Stimulated activated CD8-positive, alpha-beta memory T cell treated with anti-CD3 and anti-CD28 coated beads, Interleukin-15, amount 100 ng/mL, for 48 hours (primary cell): Measurements from ENCODE around the gene HEMK1.
A peak's percentile ranks its signal among the peaks of the same experiment; 100 is the strongest.

Experiments used
- DNase-seq, 2 donors: peaks; one replicate each; pipeline ENCODE4 v3.0.0-alpha.2; 2020; ENCODE audit warnings: low read depth in 2 of 2

HEMK1 gene

GRCh38 chr3:50574444-50574831 lies 5.1 kb downstream of the HEMK1 start:
- DNase-seq, result peak; percentile 42 to 60

- no peak for DNase-seq
Observed at GRCh38 chr3:50575372-50575771, 6.0 kb downstream of the HEMK1 start.

- no peak for DNase-seq
Observed at GRCh38 chr3:50577348-50577747, 8.0 kb downstream of the HEMK1 start.

- no peak for DNase-seq
Observed at GRCh38 chr3:50580683-50581458, 11.5 kb downstream of the HEMK1 start.

GRCh38 chr3:50581459-50581842 lies 12.1 kb downstream of the HEMK1 start:
- no peak for DNase-seq

- no peak for DNase-seq
Observed at GRCh38 chr3:50582083-50582482, 12.8 kb downstream of the HEMK1 start.

GRCh38 chr3:50583897-50584296 lies 14.6 kb downstream of the HEMK1 start:
- DNase-seq, result no peak

- DNase-seq, result no peak
Observed at GRCh38 chr3:50584391-50584790, 15.1 kb downstream of the HEMK1 start.

- DNase-seq, result peak in 1 of 2 donors; percentile 66
Observed at GRCh38 chr3:50585919-50586762, 16.8 kb downstream of the HEMK1 start.

- DNase-seq, result no peak
Observed at GRCh38 chr3:50586763-50587070, 17.4 kb downstream of the HEMK1 start.

- DNase-seq, result no peak
Observed at GRCh38 chr3:50587373-50587772, 18.1 kb downstream of the HEMK1 start.

GRCh38 chr3:50587806-50588758 lies 18.8 kb downstream of the HEMK1 start:
- DNase-seq, result peak; percentile 86 to 92

- DNase-seq, result no peak
Observed at GRCh38 chr3:50588759-50589433, 19.6 kb downstream of the HEMK1 start.

- no peak for DNase-seq
Observed at GRCh38 chr3:50591196-50591741, 21.9 kb downstream of the HEMK1 start.

- DNase-seq, result no peak
Observed at GRCh38 chr3:50592568-50592967, 23.2 kb downstream of the HEMK1 start.

GRCh38 chr3:50594253-50594785 lies 25.0 kb downstream of the HEMK1 start:
- no peak for DNase-seq

- no peak for DNase-seq
Observed at GRCh38 chr3:50599115-50599715, 29.9 kb downstream of the HEMK1 start.

- DNase-seq, result no peak
Observed at GRCh38 chr3:50599716-50600118, 30.4 kb downstream of the HEMK1 start.

- no peak for DNase-seq
Observed at GRCh38 chr3:50600141-50600753, 30.9 kb downstream of the HEMK1 start.
